Right lobe of liver (tissue), 6 donors: Measurements from ENCODE around the gene FKBP9. TPM values are rescaled to one million over a fixed set of nuclear protein-coding genes. Genes with fewer than 3 reads are reported as not detected.
"Not testable (repeated sequence)": the region's sequence is repeated elsewhere in the genome, so short reads cannot be mapped to it uniquely, and the experiment has no call there.

Experiments used
- ATAC-seq, 4 donors: fragments of 200-7000 bp; cut with Tn5 transposase; one replicate each; pipeline ENCODE4 v1.9.1; 2020; ENCODE audit warnings: mild to moderate bottlenecking in 4 of 4, moderate library complexity in 4 of 4
- DNase-seq, 3 donors: peaks; one replicate each; pipeline ENCODE4 v3.0.0-alpha.2; 2020
- H3K27ac ChIP-seq, 3 donors: fragments of 200-600 bp; one replicate each; pipeline ENCODE4 v1.8.0; 2022
- H3K27me3 ChIP-seq, 2 donors: fragments of 200-600 bp; one replicate each; pipeline ENCODE4 v1.8.0; 2022
- H3K36me3 ChIP-seq, 4 donors: fragments of 200-600 bp; sonication (generic) in 1 of 4; one replicate each; pipeline versions ENCODE4 v1.5.1 to v1.8.0; 2017 to 2022; ENCODE audit warnings: control low read depth in 1 of 4
- H3K4me1 ChIP-seq, 4 donors: fragments of 200-600 bp; sonication (generic) in 1 of 4; one replicate each; pipeline versions ENCODE4 v1.5.1 to v1.8.0; 2017 to 2022; ENCODE audit warnings: control low read depth in 1 of 4
- H3K4me3 ChIP-seq, 3 donors: fragments of 200-600 bp; one replicate each; pipeline ENCODE4 v1.8.0; 2022
- H3K9me3 ChIP-seq, 4 donors: fragments of 200-600 bp; sonication (generic) in 1 of 4; one replicate each; pipeline versions ENCODE4 v1.5.1 to v1.8.0; 2017 to 2022; ENCODE audit warnings: control low read depth in 1 of 4
- POLR2A ChIP-seq: fragments of 450-650 bp; IDR thresholded peaks from one replicate; pipeline ENCODE4 v1.6.1; 2017; ENCODE audit warnings: antibody characterized with exemption, mild to moderate bottlenecking
- WGBS: methylation state at CpG from one replicate; pipeline ENCODE4 v1.1.6; 2018; ENCODE audit warnings: low coverage, low lambda C conversion rate; ENCODE audit not compliant: insufficient coverage; ENCODE audit errors: missing lambda C conversion rate; 5-methylcytosine and 5-hydroxymethylcytosine counted together
- intact Hi-C, 2 donors: fragments of 100-400 bp; cut with DNase I; formaldehyde crosslinking; loops; one replicate each; pipeline versions ENCODE4 v1.11.2 to v1.14.1; 2022
- total RNA-seq, 6 experiments: library from RNA; depleted of rRNA in 2 of 6; stranded (reverse); fragments of >200 nt in 2 of 6; fragmentation: NEBNext Ultra II Directional in 3 of 6; extraction: Animal tissue kit (Norgen Biotek cat#: 25700) in 3 of 6; gene quantifications; one replicate each; pipeline versions ENCODE4 v1.1.0 to v1.2.4, GENCODE V29; 2016 to 2023
- TF ChIP-seq, protein P1 (sequence below), 4 donors: fragments of 200-600 bp in 3 of 4; fragments of 450-650 bp in 1 of 4; IDR thresholded peaks; one replicate each; pipeline versions ENCODE4 v1.5.1 to v1.8.0; 2016 to 2022; ENCODE audit warnings: antibody characterized with exemption in 4 of 4, mild to moderate bottlenecking in 2 of 4
- donor health status: DM: no; HTN: yes; CAD: no.
- donor health status: DM: no; HTN: no; CAD: no.
- donor health status: DM: no; HTN: no; CAD: no.
- donor health status: DM: no; HTN: yes; CAD: no.
- donor health status: DM: no; HTN: yes; CAD: no.

The FKBP9 gene
- total RNA-seq, 6 experiments from 2014 or later = 22.2 to 54.6 (median 37.6) TPM

GRCh38 chr7:32916006-32916405, 41.2 kb upstream of the FKBP9 start:
- H3K36me3 ChIP-seq = peaks cover 0 to 6% (median 1%) of the 10 kb centered on the region in 4 donors
- no peaks in the 10 kb centered on the region for H3K4me1 ChIP-seq
- no peak overlapping the region for H3K4me3 ChIP-seq
- no peaks in the 10 kb centered on the region for H3K27me3 ChIP-seq
- TF ChIP-seq, protein P1, sequence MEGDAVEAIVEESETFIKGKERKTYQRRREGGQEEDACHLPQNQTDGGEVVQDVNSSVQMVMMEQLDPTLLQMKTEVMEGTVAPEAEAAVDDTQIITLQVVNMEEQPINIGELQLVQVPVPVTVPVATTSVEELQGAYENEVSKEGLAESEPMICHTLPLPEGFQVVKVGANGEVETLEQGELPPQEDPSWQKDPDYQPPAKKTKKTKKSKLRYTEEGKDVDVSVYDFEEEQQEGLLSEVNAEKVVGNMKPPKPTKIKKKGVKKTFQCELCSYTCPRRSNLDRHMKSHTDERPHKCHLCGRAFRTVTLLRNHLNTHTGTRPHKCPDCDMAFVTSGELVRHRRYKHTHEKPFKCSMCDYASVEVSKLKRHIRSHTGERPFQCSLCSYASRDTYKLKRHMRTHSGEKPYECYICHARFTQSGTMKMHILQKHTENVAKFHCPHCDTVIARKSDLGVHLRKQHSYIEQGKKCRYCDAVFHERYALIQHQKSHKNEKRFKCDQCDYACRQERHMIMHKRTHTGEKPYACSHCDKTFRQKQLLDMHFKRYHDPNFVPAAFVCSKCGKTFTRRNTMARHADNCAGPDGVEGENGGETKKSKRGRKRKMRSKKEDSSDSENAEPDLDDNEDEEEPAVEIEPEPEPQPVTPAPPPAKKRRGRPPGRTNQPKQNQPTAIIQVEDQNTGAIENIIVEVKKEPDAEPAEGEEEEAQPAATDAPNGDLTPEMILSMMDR (IDR thresholded peaks at IDR 0.05) = no peak
- no peak for TF ChIP-seq POLR2A
- DNase-seq (no peak), ATAC-seq (no peak)
- no peak overlapping the region for H3K27ac ChIP-seq
- intact Hi-C loops = no loop called here
- no peaks in the 10 kb centered on the region for H3K9me3 ChIP-seq
- 96% methylated on average over 3 of the region's 3 CpGs for WGBS

DNA sequence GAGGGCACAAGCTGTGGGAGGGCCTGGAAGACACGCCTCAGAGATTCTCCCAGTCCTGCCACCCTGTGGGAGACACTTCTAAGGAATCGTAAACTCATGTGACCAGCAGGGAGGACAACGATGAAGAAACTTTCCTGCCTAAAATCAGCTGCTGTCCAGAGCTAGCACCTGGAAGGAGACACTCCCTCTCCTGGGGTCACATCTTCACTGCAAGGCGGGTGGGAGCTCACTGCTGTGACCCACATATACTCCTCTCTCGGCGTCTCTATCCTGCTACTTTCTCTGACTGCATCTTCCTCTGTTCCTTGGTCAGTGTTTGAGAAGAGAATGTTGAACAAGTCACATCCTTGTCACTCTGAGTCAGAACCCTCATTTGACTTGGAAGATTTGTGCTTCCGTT, 40.2 kb upstream of the FKBP9 start:
- DNase-seq, H3K27ac ChIP-seq, H3K4me3 ChIP-seq, H3K4me1 ChIP-seq, H3K36me3 ChIP-seq, ATAC-seq, H3K9me3 ChIP-seq, intact Hi-C loops, H3K27me3 ChIP-seq: not testable (repeated sequence)
- no CpG with 5 or more reads among the region's 7 CpGs for WGBS

- H3K27ac ChIP-seq = no peak overlapping the region
- ATAC-seq (no peak), DNase-seq (no peak)
- no peaks in the 10 kb centered on the region for H3K4me1 ChIP-seq
- H3K27me3 ChIP-seq = no peaks in the 10 kb centered on the region
- H3K9me3 ChIP-seq = no peaks in the 10 kb centered on the region
- no peak overlapping the region for H3K4me3 ChIP-seq
- TF ChIP-seq, protein P1 (IDR thresholded peaks at IDR 0.05) = no peak
- no peak for TF ChIP-seq POLR2A
- peaks cover 0 to 4% (median 1%) of the 10 kb centered on the region in 4 donors for H3K36me3 ChIP-seq
- intact Hi-C loops = no loop called here
- 61% methylated on average over 2 of the region's 2 CpGs for WGBS
Measured at GRCh38 chr7:32921896-32922295, 35.3 kb upstream of the FKBP9 start.

- H3K27ac ChIP-seq = no peak overlapping the region
- TF ChIP-seq POLR2A = no peak
- TF ChIP-seq, protein P1 (IDR thresholded peaks at IDR 0.05) = no peak
- no peaks in the 10 kb centered on the region for H3K27me3 ChIP-seq
- H3K4me1 ChIP-seq = no peaks in the 10 kb centered on the region
- intact Hi-C loops = no loop called here
- 91% methylated on average over 2 of the region's 2 CpGs for WGBS
- DNase-seq (no peak), ATAC-seq (no peak)
- H3K9me3 ChIP-seq = no peaks in the 10 kb centered on the region
- H3K4me3 ChIP-seq = no peak overlapping the region
- H3K36me3 ChIP-seq = peaks cover 0 to 13% (median 0%) of the 10 kb centered on the region in 4 donors
Measured at GRCh38 chr7:32928785-32929298, 28.4 kb upstream of the FKBP9 start.

GRCh38 chr7:32929430-32930143, 27.7 kb upstream of the FKBP9 start:
- Histone ChIP-seq H3K27me3 (no peaks in the 10 kb centered on the region), H3K27ac (no peak overlapping the region), H3K4me1 (no peaks in the 10 kb centered on the region), H3K36me3 (peaks cover 0 to 13% (median 0%) of the 10 kb centered on the region in 4 donors), H3K4me3 (no peak overlapping the region), H3K9me3 (no peaks in the 10 kb centered on the region)
- DNase-seq (no peak), ATAC-seq (no peak)
- intact Hi-C loops = no loop called here
- TF ChIP-seq POLR2A = no peak
- TF ChIP-seq, protein P1 (IDR thresholded peaks at IDR 0.05) = no peak
- 100% methylated on average over 3 of the region's 13 CpGs for WGBS
